GM23338 (cell line): Measurements from ENCODE around the gene CREB3L2. TPM values are rescaled to one million over a fixed set of nuclear protein-coding genes. Genes with fewer than 3 reads are reported as not detected.

Experiments
- ATAC-seq: fragments of 200-7000 bp; cut with Tn5 transposase; 3 replicates; pipeline ENCODE4 v1.9.1; 2020
- DNase-seq: peaks from one replicate; pipeline ENCODE4 v3.0.0-alpha.2; 2015; ENCODE audit warnings: low spot score
- H2AFZ ChIP-seq: fragments of 200-600 bp; sonication (generic); 2 replicates; pipeline ENCODE4 v1.8.0; 2016; ENCODE audit warnings: antibody characterized with exemption, mild to moderate bottlenecking, moderate library complexity
- H3F3A ChIP-seq: fragments of 200-600 bp; sonication (generic); replicated peaks from 2 replicates; pipeline ENCODE4 v1.8.0; 2017; ENCODE audit warnings: antibody characterized with exemption, mixed run types, low read depth
- H3K27ac ChIP-seq: fragments of 200-600 bp; sonication (generic); 2 replicates; pipeline ENCODE4 v1.6.1; 2016; ENCODE audit warnings: low read depth
- H3K27me3 ChIP-seq: fragments of 200-600 bp; sonication (generic); 2 replicates; pipeline ENCODE4 v1.8.0; 2016; ENCODE audit warnings: mild to moderate bottlenecking, mixed run types, moderate library complexity; ENCODE audit not compliant: insufficient read depth
- H3K36me3 ChIP-seq: fragments of 200-600 bp; sonication (generic); 2 replicates; pipeline ENCODE4 v1.8.0; 2016; ENCODE audit warnings: mild to moderate bottlenecking; ENCODE audit not compliant: insufficient read depth
- H3K4me1 ChIP-seq: fragments of 200-600 bp; sonication (generic); 2 replicates; pipeline ENCODE4 v1.8.0; 2016; ENCODE audit warnings: mild to moderate bottlenecking, moderate library complexity; ENCODE audit not compliant: insufficient read depth
- H3K4me2 ChIP-seq: fragments of 200-600 bp; sonication (generic); 2 replicates; pipeline ENCODE4 v1.7.1; 2017; ENCODE audit warnings: mixed run types
- H3K4me3 ChIP-seq: fragments of 200-600 bp; sonication (generic); 2 replicates; pipeline ENCODE4 v1.6.1; 2016; ENCODE audit warnings: mixed run types
- H3K79me2 ChIP-seq: fragments of 200-600 bp; sonication (generic); replicated peaks from 2 replicates; pipeline ENCODE4 v1.8.0; 2017; ENCODE audit warnings: mild to moderate bottlenecking; ENCODE audit not compliant: insufficient read depth
- H3K9me2 ChIP-seq: fragments of 200-600 bp; sonication (generic); 2 replicates; pipeline ENCODE4 v1.8.0; 2017; ENCODE audit not compliant: insufficient read depth
- H4K20me1 ChIP-seq: fragments of 200-600 bp; sonication (generic); replicated peaks from 2 replicates; pipeline ENCODE4 v1.8.0; 2017; ENCODE audit warnings: mild to moderate bottlenecking; ENCODE audit not compliant: insufficient read depth
- H3K27ac Mint-ChIP-seq: 2 replicates; pipeline ENCODE4 v1.8.0; 2020; ENCODE audit warnings: inconsistent platforms, mild to moderate bottlenecking, moderate library complexity, mixed read lengths
- H3K27me3 Mint-ChIP-seq: 3 replicates; pipeline ENCODE4 v1.8.0; 2022; ENCODE audit warnings: low read depth, mild to moderate bottlenecking, moderate library complexity, mixed read lengths, inconsistent platforms; ENCODE audit not compliant: insufficient read depth, poor library complexity
- H3K36me3 Mint-ChIP-seq: 3 replicates; pipeline ENCODE4 v1.8.0; 2021; ENCODE audit warnings: low read depth, mild to moderate bottlenecking, inconsistent platforms, moderate library complexity, mixed read lengths
- H3K4me1 Mint-ChIP-seq: 3 replicates; pipeline ENCODE4 v1.8.0; 2020; ENCODE audit warnings: mild to moderate bottlenecking, inconsistent platforms, mixed read lengths
- H3K4me3 Mint-ChIP-seq: 3 replicates; pipeline ENCODE4 v1.8.0; 2021; ENCODE audit warnings: moderate library complexity, mild to moderate bottlenecking, inconsistent platforms, mixed read lengths
- H3K9me3 Mint-ChIP-seq: 3 replicates; pipeline ENCODE4 v1.8.0; 2020; ENCODE audit warnings: moderate library complexity, mild to moderate bottlenecking, inconsistent platforms, mixed read lengths
- CREB1 ChIP-seq: fragments of 250-450 bp; sonication (Bioruptor Pico); IDR thresholded peaks from 2 replicates; pipeline ENCODE4 v1.5.0; 2020; ENCODE audit warnings: low read depth, mild to moderate bottlenecking, moderate library complexity
- EZH2phosphoT487 ChIP-seq: fragments of 200-600 bp; sonication (generic); IDR thresholded peaks from one replicate; pipeline ENCODE4 v1.8.1; 2018; ENCODE audit warnings: antibody characterized with exemption; ENCODE audit not compliant: unreplicated experiment
- JUNB ChIP-seq: IDR thresholded peaks from one replicate; pipeline ENCODE4 v1.6.1; 2016; ENCODE audit warnings: antibody characterized with exemption; ENCODE audit not compliant: unreplicated experiment
- NANOG ChIP-seq: IDR thresholded peaks from 2 replicates; pipeline ENCODE4 v1.6.1; 2016; ENCODE audit warnings: antibody characterized with exemption, borderline replicate concordance
- POLR2AphosphoS5 ChIP-seq: IDR thresholded peaks from 2 replicates; pipeline ENCODE4 v1.6.1; 2016; ENCODE audit warnings: antibody characterized with exemption, low read depth
- STAT1 ChIP-seq: IDR thresholded peaks from one replicate; pipeline ENCODE4 v1.6.1; 2016; ENCODE audit warnings: antibody characterized with exemption; ENCODE audit not compliant: unreplicated experiment
- ZNF114 ChIP-seq: fragments of 250-450 bp; sonication (Bioruptor Pico); IDR thresholded peaks from 2 replicates; pipeline ENCODE4 v1.5.0; 2020; ENCODE audit warnings: mild to moderate bottlenecking, moderate library complexity
- ZNF331 ChIP-seq: fragments of 250-450 bp; sonication (Bioruptor Pico); IDR thresholded peaks from 2 replicates; pipeline ENCODE4 v1.5.0; 2020; ENCODE audit warnings: low read depth, mild to moderate bottlenecking, moderate library complexity
- polyA plus RNA-seq: library from polyadenylated mRNA; unstranded; fragments of >200 nt; fragmentation: Nextera tagmentation; extraction: Ambion mirVana; gene quantifications from 2 replicates; pipeline ENCODE4 v1.2.1, GENCODE V29; 2016
- total RNA-seq: library from RNA; depleted of rRNA; stranded (reverse); fragments of >200 nt; shearing (Covaris generic); gene quantifications from 2 replicates; pipeline ENCODE4 v1.2.3, GENCODE V29; 2014
- TF ChIP-seq, protein P1 (sequence below), 2 experiments: fragments of 200-600 bp in 1 of 2; sonication (generic) in 1 of 2; conservative IDR thresholded peaks; 2 replicates each; pipeline versions ENCODE4 v1.5.1 to v1.6.1; 2016 to 2017; ENCODE audit warnings: antibody characterized with exemption in 2 of 2, low read depth in 2 of 2, mild to moderate bottlenecking in 2 of 2, moderate library complexity in 1 of 2
- TF ChIP-seq, protein P2 (sequence below): IDR thresholded peaks from one replicate; pipeline ENCODE4 v1.6.1; 2018; ENCODE audit warnings: antibody characterized with exemption; ENCODE audit not compliant: unreplicated experiment
- TF ChIP-seq, protein P3 (sequence below): IDR thresholded peaks from 2 replicates; pipeline ENCODE4 v1.6.1; 2016; ENCODE audit warnings: antibody characterized with exemption

The CREB3L2 gene
- total and polyA plus RNA-seq, 2 experiments from 2014 or later, result 14.5 to 27.1 TPM

DNA sequence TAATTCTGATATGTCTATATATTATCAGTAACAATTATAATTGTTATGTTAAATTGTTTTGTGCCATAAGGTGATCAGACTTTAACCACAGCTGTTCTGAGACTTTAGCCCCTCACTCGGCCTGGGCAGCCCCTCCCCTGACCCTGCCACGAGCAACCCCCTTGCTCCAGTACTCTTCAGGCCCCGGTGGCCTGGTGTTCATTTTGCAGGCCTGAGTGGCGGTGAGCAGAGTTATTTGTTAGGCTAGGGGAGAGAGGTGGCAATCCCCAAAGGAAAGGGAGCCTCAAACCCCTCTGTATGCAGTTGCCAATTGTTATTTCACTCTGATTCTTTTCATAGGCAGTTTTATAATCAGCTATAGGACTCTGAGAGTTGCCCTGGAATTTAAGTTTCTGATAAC is 22.9 kb upstream of the CREB3L2 start:
- Histone ChIP-seq H4K20me1 (no peaks in the 10 kb centered on the region), H2AFZ (no peak overlapping the region), H3K36me3 (peaks cover 4% of the 10 kb centered on the region; the same call in 1 of the 2 replicates), H3K9me2 (no peaks in the 10 kb centered on the region; the same call in 1 of the 2 replicates), H3K4me2 (no peak overlapping the region), H3F3A (no peaks in the 10 kb centered on the region; the same call in 1 of the 2 replicates), H3K4me1 (peaks cover 27% of the 10 kb centered on the region), H3K27ac (no peak overlapping the region), H3K4me3 (no peak overlapping the region), H3K79me2 (no peaks in the 10 kb centered on the region), H3K27me3 (no peaks in the 10 kb centered on the region)
- ATAC-seq, result no peak
- DNase-seq, result no peak
- H3K9me3 Mint-ChIP-seq, result peaks cover 55% of the 10 kb centered on the region
- peaks cover 6% of the 10 kb centered on the region for H3K27me3 Mint-ChIP-seq
- H3K27ac Mint-ChIP-seq, result no peak overlapping the region
- no peak overlapping the region for H3K4me3 Mint-ChIP-seq
- H3K36me3 Mint-ChIP-seq, result peaks cover 47% of the 10 kb centered on the region
- peaks cover 18% of the 10 kb centered on the region for H3K4me1 Mint-ChIP-seq
- TF ChIP-seq EZH2phosphoT487, result no peak
- TF ChIP-seq NANOG, result no peak
- no peak for TF ChIP-seq POLR2AphosphoS5
- TF ChIP-seq, protein P1, sequence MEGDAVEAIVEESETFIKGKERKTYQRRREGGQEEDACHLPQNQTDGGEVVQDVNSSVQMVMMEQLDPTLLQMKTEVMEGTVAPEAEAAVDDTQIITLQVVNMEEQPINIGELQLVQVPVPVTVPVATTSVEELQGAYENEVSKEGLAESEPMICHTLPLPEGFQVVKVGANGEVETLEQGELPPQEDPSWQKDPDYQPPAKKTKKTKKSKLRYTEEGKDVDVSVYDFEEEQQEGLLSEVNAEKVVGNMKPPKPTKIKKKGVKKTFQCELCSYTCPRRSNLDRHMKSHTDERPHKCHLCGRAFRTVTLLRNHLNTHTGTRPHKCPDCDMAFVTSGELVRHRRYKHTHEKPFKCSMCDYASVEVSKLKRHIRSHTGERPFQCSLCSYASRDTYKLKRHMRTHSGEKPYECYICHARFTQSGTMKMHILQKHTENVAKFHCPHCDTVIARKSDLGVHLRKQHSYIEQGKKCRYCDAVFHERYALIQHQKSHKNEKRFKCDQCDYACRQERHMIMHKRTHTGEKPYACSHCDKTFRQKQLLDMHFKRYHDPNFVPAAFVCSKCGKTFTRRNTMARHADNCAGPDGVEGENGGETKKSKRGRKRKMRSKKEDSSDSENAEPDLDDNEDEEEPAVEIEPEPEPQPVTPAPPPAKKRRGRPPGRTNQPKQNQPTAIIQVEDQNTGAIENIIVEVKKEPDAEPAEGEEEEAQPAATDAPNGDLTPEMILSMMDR (conservative IDR thresholded peaks at IDR 0.05; ENCODE audit: low read depth in 2 of 2), result no peak
- TF ChIP-seq ZNF114 (CRISPR knock-in tag), result no peak
- no peak for TF ChIP-seq JUNB
- TF ChIP-seq, protein P2, sequence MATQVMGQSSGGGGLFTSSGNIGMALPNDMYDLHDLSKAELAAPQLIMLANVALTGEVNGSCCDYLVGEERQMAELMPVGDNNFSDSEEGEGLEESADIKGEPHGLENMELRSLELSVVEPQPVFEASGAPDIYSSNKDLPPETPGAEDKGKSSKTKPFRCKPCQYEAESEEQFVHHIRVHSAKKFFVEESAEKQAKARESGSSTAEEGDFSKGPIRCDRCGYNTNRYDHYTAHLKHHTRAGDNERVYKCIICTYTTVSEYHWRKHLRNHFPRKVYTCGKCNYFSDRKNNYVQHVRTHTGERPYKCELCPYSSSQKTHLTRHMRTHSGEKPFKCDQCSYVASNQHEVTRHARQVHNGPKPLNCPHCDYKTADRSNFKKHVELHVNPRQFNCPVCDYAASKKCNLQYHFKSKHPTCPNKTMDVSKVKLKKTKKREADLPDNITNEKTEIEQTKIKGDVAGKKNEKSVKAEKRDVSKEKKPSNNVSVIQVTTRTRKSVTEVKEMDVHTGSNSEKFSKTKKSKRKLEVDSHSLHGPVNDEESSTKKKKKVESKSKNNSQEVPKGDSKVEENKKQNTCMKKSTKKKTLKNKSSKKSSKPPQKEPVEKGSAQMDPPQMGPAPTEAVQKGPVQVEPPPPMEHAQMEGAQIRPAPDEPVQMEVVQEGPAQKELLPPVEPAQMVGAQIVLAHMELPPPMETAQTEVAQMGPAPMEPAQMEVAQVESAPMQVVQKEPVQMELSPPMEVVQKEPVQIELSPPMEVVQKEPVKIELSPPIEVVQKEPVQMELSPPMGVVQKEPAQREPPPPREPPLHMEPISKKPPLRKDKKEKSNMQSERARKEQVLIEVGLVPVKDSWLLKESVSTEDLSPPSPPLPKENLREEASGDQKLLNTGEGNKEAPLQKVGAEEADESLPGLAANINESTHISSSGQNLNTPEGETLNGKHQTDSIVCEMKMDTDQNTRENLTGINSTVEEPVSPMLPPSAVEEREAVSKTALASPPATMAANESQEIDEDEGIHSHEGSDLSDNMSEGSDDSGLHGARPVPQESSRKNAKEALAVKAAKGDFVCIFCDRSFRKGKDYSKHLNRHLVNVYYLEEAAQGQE, result no peak
- no peak for TF ChIP-seq CREB1

DNA sequence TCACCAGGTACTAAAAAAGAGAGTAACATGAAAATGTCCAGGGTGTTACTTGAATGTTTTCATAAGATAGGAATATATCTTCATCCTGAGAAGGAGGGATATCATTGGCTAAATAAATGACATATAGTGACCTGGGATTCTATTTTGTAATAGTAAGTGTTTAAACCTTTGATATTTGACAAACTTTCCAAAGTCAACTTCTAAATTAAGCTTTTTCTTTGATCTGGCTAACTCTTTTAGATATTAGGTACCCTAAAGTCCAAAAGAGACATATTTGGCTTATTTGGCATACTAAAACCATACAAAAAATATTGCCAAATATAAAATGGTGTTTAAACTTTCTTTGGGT is 22.4 kb upstream of the CREB3L2 start:
- H3K4me3 ChIP-seq, result no peak overlapping the region
- H3K27ac ChIP-seq, result no peak overlapping the region
- no peaks in the 10 kb centered on the region for H4K20me1 ChIP-seq
- Mint-ChIP-seq H3K4me3 (no peak overlapping the region), H3K4me1 (peaks cover 17% of the 10 kb centered on the region), H3K27ac (no peak overlapping the region), H3K9me3 (peaks cover 55% of the 10 kb centered on the region), H3K27me3 (peaks cover 6% of the 10 kb centered on the region), H3K36me3 (peaks cover 47% of the 10 kb centered on the region)
- no peaks in the 10 kb centered on the region; the same call in 1 of the 2 replicates for H3K9me2 ChIP-seq
- ATAC-seq (no peak), DNase-seq (no peak)
- no peaks in the 10 kb centered on the region; the same call in 1 of the 2 replicates for H3F3A ChIP-seq
- H3K4me2 ChIP-seq, result no peak overlapping the region
- H3K4me1 ChIP-seq, result peaks cover 23% of the 10 kb centered on the region
- peaks cover 4% of the 10 kb centered on the region; the same call in 1 of the 2 replicates for H3K36me3 ChIP-seq
- H3K27me3 ChIP-seq, result no peaks in the 10 kb centered on the region
- no peaks in the 10 kb centered on the region for H3K79me2 ChIP-seq
- H2AFZ ChIP-seq, result no peak overlapping the region
- TF ChIP-seq, protein P1 (conservative IDR thresholded peaks at IDR 0.05; ENCODE audit: low read depth in 2 of 2), result no peak
- TF ChIP-seq POLR2AphosphoS5, result no peak
- no peak for TF ChIP-seq ZNF331
- no peak for TF ChIP-seq JUNB
- TF ChIP-seq CREB1, result no peak
- TF ChIP-seq ZNF114 (CRISPR knock-in tag), result no peak
- TF ChIP-seq STAT1, result no peak
- TF ChIP-seq NANOG, result no peak
- TF ChIP-seq, protein P3, sequence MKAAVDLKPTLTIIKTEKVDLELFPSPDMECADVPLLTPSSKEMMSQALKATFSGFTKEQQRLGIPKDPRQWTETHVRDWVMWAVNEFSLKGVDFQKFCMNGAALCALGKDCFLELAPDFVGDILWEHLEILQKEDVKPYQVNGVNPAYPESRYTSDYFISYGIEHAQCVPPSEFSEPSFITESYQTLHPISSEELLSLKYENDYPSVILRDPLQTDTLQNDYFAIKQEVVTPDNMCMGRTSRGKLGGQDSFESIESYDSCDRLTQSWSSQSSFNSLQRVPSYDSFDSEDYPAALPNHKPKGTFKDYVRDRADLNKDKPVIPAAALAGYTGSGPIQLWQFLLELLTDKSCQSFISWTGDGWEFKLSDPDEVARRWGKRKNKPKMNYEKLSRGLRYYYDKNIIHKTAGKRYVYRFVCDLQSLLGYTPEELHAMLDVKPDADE, result no peak
- TF ChIP-seq, protein P2, result no peak
